KMS-11 (cell line): ENCODE measurements around the gene ERO1B.

ENCODE experiments used
- H2AFZ ChIP-seq: fragments of 200-600 bp; sonication (generic); 2 replicates; pipeline ENCODE4 v1.6.1; 2016; ENCODE audit warnings: antibody characterized with exemption, mixed run types, low read depth
- H3K27ac ChIP-seq: fragments of 200-600 bp; sonication (generic); 2 replicates; pipeline ENCODE4 v1.6.1; 2016; ENCODE audit warnings: mild to moderate bottlenecking, mixed run types
- H3K27me3 ChIP-seq: fragments of 200-600 bp; sonication (generic); 2 replicates; pipeline ENCODE4 v1.6.1; 2017; ENCODE audit warnings: mild to moderate bottlenecking, low read depth, mixed run types, moderate library complexity; ENCODE audit not compliant: insufficient read depth
- H3K36me3 ChIP-seq: fragments of 200-600 bp; sonication (generic); 2 replicates; pipeline ENCODE4 v1.6.1; 2017; ENCODE audit warnings: mild to moderate bottlenecking, mixed run types; ENCODE audit not compliant: insufficient read depth
- H3K4me1 ChIP-seq: fragments of 200-600 bp; sonication (generic); 2 replicates; pipeline ENCODE4 v1.6.1; 2016; ENCODE audit warnings: mild to moderate bottlenecking, low read depth, mixed run types; ENCODE audit not compliant: poor library complexity, severe bottlenecking
- H3K4me2 ChIP-seq: fragments of 200-600 bp; sonication (generic); 2 replicates; pipeline ENCODE4 v1.7.0; 2016; ENCODE audit warnings: mild to moderate bottlenecking, mixed run types
- H3K4me3 ChIP-seq: fragments of 200-600 bp; sonication (generic); IDR thresholded peaks from 2 replicates; pipeline ENCODE4 v1.6.1; 2017; ENCODE audit warnings: low read depth, low read length, mixed read lengths; ENCODE audit not compliant: insufficient read depth
- H3K79me2 ChIP-seq: fragments of 200-600 bp; sonication (generic); 2 replicates; pipeline ENCODE4 v1.6.1; 2016; ENCODE audit warnings: low read depth, mixed run types; ENCODE audit not compliant: insufficient read depth
- H3K9ac ChIP-seq: fragments of 200-600 bp; sonication (generic); 2 replicates; pipeline ENCODE4 v1.6.1; 2016; ENCODE audit warnings: mild to moderate bottlenecking, mixed run types
- H4K20me1 ChIP-seq: fragments of 200-600 bp; sonication (generic); 2 replicates; pipeline ENCODE4 v1.6.1; 2016; ENCODE audit warnings: mild to moderate bottlenecking, mixed run types; ENCODE audit not compliant: insufficient read depth
- TF ChIP-seq, protein P1 (sequence below): fragments of 200-600 bp; sonication (generic); conservative IDR thresholded peaks from 2 replicates; pipeline ENCODE4 v1.6.1; 2017; ENCODE audit warnings: low read depth, mild to moderate bottlenecking, antibody characterized with exemption, low read length, moderate library complexity, mixed read lengths

The ERO1B gene

GRCh38 chr1:236287757-236288619 lies 6.2 kb upstream of the ERO1B start:
- Histone ChIP-seq H4K20me1 (no peaks in the 10 kb centered on the region), H3K4me3 (no peak overlapping the region), H3K79me2 (no peaks in the 10 kb centered on the region), H3K4me2 (no peak overlapping the region), H3K9ac (no peak overlapping the region), H3K4me1 (peaks cover 19% of the 10 kb centered on the region), H3K36me3 (no peaks in the 10 kb centered on the region), H2AFZ (no peak overlapping the region), H3K27ac (no peak overlapping the region), H3K27me3 (no peaks in the 10 kb centered on the region)
- TF ChIP-seq, protein P1, sequence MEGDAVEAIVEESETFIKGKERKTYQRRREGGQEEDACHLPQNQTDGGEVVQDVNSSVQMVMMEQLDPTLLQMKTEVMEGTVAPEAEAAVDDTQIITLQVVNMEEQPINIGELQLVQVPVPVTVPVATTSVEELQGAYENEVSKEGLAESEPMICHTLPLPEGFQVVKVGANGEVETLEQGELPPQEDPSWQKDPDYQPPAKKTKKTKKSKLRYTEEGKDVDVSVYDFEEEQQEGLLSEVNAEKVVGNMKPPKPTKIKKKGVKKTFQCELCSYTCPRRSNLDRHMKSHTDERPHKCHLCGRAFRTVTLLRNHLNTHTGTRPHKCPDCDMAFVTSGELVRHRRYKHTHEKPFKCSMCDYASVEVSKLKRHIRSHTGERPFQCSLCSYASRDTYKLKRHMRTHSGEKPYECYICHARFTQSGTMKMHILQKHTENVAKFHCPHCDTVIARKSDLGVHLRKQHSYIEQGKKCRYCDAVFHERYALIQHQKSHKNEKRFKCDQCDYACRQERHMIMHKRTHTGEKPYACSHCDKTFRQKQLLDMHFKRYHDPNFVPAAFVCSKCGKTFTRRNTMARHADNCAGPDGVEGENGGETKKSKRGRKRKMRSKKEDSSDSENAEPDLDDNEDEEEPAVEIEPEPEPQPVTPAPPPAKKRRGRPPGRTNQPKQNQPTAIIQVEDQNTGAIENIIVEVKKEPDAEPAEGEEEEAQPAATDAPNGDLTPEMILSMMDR, result no peak

- Histone ChIP-seq H3K4me3 (no peak overlapping the region), H3K9ac (no peak overlapping the region), H3K4me1 (peaks cover 26% of the 10 kb centered on the region), H3K4me2 (no peak overlapping the region), H3K27ac (no peak overlapping the region), H3K36me3 (no peaks in the 10 kb centered on the region), H3K79me2 (no peaks in the 10 kb centered on the region), H4K20me1 (no peaks in the 10 kb centered on the region), H3K27me3 (no peaks in the 10 kb centered on the region), H2AFZ (no peak overlapping the region)
- TF ChIP-seq, protein P1, result no peak
Measured at GRCh38 chr1:236287356-236287755, 5.6 kb upstream of the ERO1B start.

GRCh38 chr1:236284291-236284721 lies 2.5 kb upstream of the ERO1B start:
- Histone ChIP-seq H3K4me1 (peaks cover 36% of the 10 kb centered on the region), H3K79me2 (no peaks in the 10 kb centered on the region), H3K27ac (no peak overlapping the region), H3K36me3 (no peaks in the 10 kb centered on the region), H3K9ac (no peak overlapping the region), H4K20me1 (no peaks in the 10 kb centered on the region), H3K4me3 (no peak overlapping the region), H3K4me2 (no peak overlapping the region; the same call in 1 of the 2 replicates), H2AFZ (peak overlapping the region; percentile 9; the same call in 1 of the 2 replicates), H3K27me3 (no peaks in the 10 kb centered on the region)
- TF ChIP-seq, protein P1, result no peak

- peak overlapping the region; percentile 67 for H3K4me2 ChIP-seq
- H3K27ac ChIP-seq, result no peak overlapping the region
- no peaks in the 10 kb centered on the region for H4K20me1 ChIP-seq
- TF ChIP-seq, protein P1, result no peak
- H2AFZ ChIP-seq, result peak overlapping the region; percentile 98
- no peaks in the 10 kb centered on the region for H3K79me2 ChIP-seq
- peak overlapping the region; percentile 91; the same call in 1 of the 2 replicates for H3K9ac ChIP-seq
- H3K4me1 ChIP-seq, result peaks cover 36% of the 10 kb centered on the region
- H3K36me3 ChIP-seq, result no peaks in the 10 kb centered on the region
- H3K4me3 ChIP-seq, result peak overlapping the region; percentile 98
- H3K27me3 ChIP-seq, result no peaks in the 10 kb centered on the region
Measured at GRCh38 chr1:236282719-236283118, 961 bp upstream of the ERO1B start.
